HuH-7.5 (cell line): ENCODE measurements around the gene TBL1XR1.
"Not testable (repeated sequence)": the region's sequence is repeated elsewhere in the genome, so short reads cannot be mapped to it uniquely, and the experiment has no call there.

Experiments used
- DNase-seq: peaks from one replicate; pipeline ENCODE4 v3.0.0; 2011; ENCODE audit warnings: low spot score

TBL1XR1 gene

DNA sequence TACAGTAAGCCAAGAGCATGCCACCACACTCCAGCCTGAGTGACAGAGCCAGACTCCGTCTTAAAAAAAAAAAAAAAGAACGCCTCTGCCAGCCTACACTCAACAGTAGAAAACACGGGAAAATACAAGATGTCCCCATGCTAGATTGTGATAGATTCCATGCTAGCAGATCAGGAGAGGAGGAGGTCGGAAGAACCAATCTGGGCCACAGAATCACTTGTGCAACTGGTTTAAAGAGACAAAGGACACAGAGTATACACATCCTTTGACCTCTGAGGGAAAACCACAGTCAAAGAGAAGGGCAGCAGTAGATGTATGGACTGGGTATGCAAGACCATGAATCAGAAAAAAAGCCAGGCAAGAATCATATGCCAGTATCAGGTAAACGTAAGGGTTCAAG, 15.9 kb downstream of the TBL1XR1 start:
- DNase-seq = no peak

DNA sequence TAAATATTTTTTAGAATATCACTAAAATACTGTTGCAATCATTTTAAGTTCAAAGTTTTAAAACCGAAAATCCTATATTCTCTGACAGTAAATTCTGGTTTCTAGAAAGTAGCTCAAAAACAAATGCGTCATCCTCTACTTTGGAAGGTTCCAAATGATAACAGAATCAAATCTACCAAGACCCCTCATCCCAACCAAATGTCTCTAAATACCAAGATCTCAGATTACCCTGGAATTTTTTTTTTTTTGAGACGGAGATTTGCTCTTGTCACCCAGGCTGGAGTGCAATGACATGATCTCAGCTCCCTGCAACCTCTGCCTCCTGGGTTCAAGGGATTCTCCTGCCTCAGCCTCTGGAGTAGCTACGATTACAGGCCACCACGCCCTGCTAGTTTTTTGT, 16.8 kb downstream of the TBL1XR1 start:
- DNase-seq = no peak

DNA sequence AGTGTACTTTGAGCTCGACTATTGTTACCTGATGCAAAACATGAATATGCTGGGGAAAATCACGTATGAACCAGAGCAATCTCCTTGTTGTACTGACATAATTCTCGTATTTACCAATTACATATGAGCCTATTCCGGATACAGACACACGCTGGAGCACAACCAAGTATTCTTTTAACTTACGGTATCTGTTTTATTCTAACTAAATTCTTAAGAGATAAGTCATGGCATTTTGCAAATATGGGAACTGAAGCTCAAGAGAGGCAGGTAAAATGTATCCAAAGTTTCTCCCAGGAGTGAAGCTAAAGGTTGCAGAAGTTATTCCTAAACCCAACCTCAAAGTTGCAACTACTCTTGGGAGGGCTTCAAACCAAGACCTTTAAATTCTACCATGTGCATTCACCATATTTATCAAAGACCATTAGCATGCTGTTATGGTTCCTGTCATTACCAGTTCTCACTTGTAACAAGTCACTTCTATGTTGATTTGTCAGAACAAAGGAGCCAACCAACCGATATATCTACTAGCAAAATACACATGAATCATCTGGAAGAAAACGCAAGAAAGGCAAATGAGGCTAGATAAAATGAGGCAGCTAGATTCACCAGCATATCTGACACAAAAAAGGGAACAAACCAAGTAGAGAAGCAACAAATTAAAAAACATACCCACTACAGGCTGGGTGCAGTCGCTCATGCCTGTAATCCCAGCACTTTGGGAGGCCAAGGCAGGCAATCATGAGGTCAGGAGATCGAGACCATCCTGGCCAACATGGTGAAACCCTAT, 17.8 kb downstream of the TBL1XR1 start:
- DNase-seq = no peak

DNA sequence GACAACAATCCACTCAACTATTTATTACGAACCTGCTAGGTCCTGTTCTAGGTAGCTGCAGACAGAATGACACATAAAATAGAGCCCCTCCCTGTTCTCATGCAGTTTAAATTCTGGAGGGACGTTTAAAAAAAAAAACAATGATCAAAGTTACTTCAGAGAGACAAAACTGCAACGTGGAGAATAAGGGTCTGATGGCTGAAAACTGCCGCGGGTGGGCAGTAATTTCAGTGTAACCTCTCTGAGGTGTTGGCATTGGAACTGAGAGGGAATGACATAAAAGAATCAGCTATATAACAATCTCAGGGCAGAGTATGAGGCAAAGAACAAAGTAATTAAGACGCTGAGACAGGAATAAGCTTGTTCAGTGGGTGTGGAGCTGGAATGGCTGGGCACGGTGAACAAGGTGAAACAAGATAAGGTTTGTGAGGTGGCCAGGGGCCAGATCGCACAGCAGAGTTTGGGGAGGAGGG, 19.5 kb downstream of the TBL1XR1 start:
- no peak for DNase-seq

DNA sequence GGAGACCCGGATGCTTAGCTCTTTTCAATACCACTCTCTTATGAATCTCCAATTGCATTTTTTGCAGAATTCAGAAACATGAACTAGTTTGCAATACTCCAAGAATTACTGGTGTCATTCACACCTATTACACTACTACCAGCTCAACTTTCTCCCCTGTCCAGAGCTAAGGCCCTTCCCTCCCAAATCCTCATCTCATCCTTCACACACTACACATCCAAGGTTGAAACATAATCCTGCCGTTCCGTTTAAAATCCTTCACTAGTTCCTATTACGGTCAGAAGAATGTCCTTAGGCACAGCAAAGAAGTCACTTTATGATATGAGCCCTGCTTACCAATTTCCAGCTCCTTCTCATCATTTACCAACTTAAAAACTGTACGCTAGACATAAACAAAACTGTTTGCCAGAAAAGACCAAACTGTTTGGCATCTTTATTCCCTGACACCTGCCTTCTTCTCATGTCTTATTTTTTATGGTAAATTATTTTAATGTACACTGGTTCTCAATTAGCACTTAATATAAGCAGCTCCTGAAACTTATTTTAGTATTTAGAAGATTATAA, 22.6 kb downstream of the TBL1XR1 start:
- DNase-seq = no peak

DNA sequence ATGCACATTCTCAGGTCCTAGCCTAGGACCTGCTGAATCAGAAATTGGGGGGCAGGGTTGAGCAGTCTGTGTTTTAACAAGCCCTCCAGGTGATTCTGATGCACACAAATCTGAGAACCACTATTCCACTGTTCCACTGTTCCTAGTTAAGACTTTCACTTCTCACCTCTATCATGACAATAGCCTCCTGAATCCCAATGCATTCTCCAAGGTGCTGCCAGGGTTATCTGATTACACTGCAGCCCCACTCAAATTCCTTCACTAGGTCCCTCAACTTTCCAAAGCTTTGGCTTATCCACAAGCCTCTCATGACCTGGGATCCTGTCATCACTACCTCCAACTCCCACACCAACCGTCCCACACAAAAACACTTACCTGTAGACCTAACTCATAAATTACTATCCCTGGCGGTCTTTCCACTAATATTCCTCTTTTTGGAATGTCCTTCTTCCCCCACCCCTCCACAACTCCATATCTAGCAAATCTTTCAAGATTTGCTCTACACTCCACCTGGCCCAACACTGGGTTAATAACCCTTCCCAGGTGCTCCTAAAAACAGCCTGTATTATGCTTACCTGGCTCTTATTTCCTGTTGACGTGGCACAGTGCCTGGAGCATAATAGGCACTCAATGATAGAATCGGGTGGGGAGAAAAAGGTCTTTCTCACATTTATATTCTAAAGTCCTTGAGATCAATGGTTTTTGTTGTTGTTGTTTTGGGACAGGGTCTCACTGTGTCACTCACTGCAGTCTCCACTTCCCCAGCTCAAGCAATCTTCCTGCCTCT, 27.2 kb downstream of the TBL1XR1 start:
- no peak for DNase-seq

DNA sequence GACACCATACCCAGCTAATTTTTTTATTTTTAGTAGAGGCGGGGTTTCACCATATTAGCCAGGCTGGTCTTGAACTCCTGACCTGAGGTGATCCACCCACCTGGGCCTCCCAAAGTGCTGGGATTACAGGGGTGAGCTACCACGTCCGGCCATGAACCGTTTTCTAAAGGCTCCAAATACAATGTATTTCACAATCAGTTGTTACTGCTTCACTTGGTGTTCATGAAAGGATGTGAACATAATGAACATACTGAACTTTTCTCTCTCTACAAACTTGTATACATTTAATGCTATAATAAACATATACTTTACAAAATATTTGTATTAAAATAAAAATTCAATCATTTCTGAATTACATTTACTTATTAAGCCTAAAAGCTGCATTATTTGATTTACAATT, 28.9 kb downstream of the TBL1XR1 start:
- no peak for DNase-seq

DNA sequence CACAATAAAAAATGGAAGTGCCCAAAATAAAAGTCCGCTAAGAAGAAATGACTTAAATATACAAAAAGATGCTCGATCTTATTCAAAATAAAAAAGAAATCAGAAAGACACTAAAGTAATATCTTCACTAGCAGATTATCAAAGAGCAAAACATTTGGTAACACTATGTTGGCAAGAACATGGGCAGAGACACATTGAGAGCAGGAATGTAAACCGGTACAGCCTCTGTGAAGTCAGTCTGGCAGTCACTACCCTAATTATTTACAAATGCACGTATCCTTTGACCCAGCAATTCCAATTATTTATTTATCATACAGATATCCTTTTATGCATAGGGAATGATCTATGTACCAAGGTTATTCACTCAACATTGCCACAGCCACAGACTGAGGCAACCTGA, 34.5 kb downstream of the TBL1XR1 start:
- DNase-seq = no peak

DNA sequence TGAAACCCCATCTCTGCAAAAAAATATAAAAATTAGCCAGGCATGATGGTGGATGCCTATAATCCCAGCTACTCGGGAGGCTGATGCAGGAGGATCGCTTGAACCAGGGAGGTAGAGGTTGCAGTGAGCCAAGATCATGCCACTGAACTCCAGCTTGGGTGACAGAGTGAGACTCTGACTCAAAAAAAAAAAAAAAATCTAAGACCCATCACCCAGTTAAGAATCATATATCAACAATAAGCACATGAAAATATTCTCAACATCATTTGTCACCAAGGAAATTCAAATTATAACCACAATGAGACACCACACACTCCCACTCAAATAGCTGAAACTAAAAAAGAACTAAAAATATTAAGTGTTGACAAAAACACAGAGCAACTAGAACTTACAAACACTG, 35.7 kb downstream of the TBL1XR1 start:
- DNase-seq = not testable (repeated sequence)

DNA sequence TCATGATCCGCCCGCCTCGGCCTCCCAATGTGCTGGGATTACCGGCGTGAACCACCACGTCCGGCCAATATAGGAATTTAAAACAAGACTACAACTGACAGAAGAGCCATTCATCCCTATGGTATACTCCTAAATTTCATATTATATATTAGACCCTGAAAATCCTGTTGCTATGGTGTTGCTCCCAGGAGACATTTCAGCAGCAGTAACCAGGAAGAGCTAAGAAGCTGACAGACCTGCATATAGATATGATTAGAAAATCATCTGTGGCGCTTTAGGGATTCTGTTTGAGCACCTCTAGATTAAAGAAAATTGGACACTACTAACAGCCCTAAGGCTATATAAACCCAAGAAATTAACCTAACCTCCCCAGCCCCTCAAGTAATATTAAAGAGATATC, 38.8 kb downstream of the TBL1XR1 start:
- no peak for DNase-seq

DNA sequence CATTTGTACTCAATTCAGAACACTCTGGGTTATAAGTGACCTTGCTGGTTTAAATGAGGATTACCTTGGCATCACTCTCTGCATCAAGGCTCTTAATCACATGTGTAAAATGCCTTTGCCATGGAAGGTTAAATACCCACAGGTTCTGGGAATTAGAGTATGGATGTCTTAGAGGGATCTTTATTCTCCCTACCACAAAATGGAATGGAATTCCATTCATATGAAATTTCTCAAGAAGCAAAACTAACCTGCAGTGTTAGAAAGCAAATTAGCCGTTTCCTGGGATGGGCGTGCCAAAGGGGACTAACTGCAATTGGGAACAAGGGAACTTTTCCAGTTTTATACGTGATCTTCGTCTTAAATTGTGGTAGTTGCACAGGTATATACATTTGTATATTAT, 39.8 kb downstream of the TBL1XR1 start:
- no peak for DNase-seq

DNA sequence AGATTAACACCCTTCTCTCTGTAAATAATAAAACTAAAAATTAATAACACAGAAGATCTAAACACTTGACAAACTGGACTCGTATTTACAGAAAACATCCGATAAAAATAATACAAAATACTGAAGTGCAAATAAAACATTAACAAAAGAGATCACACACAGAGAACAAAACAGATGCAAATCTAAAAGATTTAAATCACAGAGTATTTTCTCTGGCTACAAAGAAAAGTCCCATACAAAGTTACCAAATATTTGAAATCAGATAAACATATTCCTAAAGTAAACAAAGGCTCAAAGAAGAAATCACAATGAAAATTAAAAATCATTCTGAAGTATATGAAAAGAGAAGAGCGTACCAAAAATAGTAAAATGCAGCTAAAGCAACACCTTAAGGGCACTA, 42.5 kb downstream of the TBL1XR1 start:
- DNase-seq = no peak

DNA sequence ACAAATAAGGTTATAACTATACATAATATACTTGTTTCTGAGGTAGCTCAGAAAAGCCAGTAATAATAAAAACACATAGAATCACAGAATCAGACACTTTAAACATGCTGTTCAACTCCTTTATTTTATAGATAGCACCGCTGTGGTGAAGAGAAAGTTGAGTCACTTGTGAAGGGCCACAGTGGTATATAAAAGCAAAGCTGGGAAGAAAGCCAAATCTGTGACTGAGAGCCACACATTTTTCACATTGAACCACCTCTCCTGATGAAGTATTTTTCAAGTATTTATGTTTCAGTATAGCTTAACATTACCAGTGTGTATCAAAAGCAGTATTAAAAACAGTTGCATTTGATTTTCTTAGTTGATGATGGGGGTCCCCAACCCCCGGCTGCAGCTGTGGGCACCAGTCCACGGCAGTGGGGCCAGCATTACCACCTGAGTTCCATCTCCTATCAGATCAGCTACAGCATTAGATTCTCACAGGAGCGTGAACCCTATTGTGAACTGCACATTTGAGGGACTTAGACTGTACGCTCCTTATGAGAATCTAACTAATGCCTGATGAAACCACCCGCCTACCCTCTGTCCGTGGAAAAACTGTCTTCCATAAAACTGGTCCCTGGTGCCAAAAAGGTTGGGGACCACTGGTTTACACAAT, 46.2 kb downstream of the TBL1XR1 start:
- no peak for DNase-seq

DNA sequence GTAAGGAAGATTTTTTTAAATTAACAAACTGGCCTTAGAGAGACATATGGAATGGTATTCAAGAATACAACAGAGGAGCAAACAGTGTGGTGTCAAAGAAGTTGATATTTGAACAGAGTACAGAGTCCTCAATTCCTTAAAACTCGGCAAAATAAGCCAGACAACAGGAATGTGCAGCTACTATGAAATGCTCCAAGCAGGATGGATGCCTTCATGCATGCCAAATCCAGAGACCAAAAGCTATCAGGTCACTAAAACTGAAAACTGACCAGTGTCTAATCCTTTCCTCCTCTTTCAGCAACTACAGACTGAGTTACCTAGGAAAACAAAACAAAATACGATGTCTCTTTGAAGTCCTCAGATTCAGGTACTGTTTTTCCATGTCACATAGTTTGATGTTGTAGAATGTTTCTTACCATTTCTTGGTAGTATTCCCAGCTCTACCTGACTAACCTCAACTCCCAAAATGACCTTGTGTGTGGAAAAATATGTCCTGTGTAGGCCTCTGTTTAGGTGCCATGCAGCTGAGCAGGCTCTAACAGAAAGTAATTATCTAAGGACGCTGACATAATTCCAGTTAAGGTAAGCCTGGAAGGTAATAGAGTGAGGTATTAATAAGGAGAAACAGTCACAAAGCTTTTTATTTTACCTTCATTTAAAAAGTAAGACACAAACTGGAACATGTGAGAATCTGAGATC, 46.9 kb downstream of the TBL1XR1 start:
- no peak for DNase-seq

DNA sequence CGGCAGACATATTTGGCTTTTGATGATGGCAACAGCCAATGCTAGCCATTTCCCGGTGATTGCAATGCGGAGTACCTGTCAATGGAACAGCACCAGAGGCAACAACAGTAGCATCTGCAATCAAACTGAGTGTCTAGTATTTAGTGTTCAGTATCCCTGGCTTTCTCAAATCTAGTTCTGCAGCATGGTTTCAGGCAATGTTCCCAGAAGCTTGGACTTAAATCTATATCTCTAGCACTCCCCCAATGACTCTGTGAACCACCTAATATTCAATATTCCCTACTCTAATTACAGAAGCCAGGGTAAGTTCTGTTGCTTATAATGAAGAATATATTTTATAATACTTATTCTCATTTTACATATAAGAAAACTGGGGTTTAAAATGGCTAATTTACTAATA, 48.2 kb downstream of the TBL1XR1 start:
- no peak for DNase-seq

DNA sequence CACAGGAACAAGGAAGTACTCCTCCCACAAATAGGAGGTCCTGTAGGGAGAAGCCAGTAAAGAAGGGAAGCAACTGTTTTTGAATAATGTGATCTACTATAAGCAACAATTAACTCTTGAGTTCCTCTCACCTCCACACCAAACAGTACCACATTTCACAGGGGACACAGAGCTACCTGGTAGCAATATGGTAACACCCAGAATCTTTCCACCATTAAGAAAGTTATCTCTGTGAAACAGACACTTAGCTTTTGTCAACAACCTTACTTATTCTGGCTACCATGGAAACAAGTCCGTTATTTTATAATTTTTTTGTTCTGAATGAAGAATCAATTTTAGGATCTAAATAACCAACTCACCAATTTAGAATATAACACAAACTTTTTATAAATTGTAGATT, 49.5 kb downstream of the TBL1XR1 start:
- DNase-seq = no peak

DNA sequence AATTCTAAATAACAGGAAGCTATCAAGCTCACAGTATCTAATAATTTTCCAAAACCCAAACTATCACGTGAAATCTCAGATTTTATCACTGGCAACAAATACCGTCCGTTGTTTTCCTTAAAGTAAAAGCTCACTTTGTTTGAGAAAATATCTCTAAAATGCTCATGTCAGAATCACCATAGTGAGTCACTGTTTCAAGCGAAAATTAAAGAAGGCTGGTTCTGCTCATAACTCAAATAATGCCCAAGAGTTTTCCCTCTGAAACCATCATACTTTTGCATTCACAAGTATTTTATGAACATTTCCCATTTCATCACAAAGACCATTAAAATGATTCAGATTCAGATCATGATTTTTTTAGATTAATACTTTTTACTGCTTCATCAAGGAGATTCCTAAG, 50.6 kb downstream of the TBL1XR1 start:
- DNase-seq = no peak

DNA sequence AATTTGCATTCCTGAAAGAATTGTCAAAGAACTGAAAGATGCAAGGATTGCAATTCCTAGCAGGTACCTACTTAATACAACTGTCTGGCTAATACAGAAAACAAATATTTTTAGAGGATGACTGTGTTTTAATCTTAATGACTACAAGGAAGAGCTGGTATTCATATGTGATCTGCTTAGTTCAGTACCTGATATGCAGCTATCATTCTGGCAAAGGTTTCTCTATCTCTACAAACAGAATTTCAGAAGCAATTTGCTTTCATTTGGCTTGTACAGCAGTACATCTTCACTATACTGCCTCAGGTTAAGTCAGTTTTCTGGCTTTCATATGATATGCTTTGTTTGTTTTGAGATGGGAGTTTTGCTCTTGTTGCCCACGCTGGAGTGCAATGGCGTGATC, 51.3 kb downstream of the TBL1XR1 start:
- DNase-seq = no peak

DNA sequence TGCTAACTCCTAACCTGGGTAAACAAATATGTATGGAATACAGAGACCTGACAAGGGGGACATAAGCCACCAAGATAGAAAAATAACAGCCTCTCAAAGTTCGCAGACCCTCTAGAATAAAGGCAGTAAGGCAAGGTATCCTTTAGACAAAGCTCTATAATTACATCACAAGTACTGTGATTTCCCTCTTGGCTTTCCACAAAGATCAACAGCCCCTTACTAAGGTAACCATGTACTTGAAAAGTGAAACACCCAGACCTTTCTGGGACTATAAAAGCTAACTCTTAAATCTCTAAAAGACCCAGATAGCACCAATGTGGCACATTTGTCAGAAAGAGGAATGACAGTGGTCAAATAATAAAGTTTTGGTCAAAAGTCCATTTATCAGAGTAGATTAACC, 51.9 kb downstream of the TBL1XR1 start:
- DNase-seq = no peak

DNA sequence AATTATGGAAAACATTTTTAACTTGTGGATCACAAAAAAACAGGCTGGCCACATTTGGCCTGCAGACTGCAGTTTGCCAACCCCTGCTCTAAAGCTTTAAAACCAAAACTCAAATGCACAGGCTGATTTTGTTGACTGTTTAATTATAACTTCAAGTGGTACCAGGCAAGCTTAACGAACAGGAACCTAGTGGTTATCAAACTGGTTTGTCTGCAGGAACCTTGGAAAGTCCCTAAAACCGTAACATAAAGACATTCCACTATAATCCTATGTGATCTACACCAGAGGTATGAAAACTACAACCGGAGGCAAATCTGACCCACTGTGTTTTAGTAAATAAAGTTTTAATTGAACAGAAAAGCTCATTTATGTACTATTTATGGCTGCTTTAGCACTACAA, 52.4 kb downstream of the TBL1XR1 start:
- DNase-seq = no peak

DNA sequence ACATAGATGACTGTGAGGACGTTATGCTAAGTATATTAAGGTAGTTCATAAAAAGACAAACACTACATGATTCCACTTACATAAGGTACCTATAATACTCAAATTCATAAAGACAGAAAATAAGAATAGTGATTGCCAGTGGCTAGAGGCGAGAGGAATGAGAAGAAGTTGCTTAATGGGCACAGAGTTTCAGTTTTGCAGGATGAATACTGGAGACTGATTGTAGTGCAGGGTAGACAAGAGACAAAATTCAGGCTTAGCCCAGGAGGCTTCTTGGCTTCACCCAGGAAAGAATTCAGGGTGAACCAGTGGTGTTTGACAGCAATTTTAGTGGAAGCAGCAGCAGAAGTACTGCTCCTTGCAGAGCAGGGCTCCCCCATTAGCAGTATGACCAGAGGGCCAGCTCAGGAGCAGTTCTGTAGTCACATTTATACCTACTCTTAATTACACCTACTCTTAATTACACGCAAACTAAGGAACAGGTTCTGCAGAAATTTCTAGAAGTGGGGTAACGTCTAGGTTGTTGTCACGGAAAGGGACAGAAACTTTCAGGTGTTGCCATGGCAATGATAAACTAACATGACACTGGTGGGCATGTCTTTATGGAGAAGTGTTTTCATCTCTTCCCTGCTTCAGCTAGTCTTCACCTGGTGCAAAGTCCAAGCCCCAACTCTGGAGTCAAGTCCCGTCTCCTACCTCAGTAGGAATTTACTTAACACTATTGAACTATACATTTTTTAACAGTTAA, 55.2 kb downstream of the TBL1XR1 start:
- no peak for DNase-seq
